Activated CD8-positive, alpha-beta T cell treated with anti-CD3 and anti-CD28 coated beads for 36 hours (primary cell): ENCODE data around the gene KHNYN. TPM values are rescaled to one million over a fixed set of nuclear protein-coding genes. Genes with fewer than 3 reads are reported as not detected.

Experiments used
- ATAC-seq: fragments of 200-7000 bp; cut with Tn5 transposase; one replicate; pipeline ENCODE4 v1.10.0; 2021; ENCODE audit warnings: mild to moderate bottlenecking, moderate library complexity
- CTCF ChIA-PET: fragments of 350-600 bp; sonication (Branson Sonifier 250); formaldehyde crosslinking; loops from one replicate; lab custom pipeline; 2021; ENCODE audit warnings: antibody characterized with exemption; lab: Charles Lee
- POLR2A ChIA-PET: fragments of 350-600 bp; sonication (Branson Sonifier 250); formaldehyde crosslinking; loops from one replicate; lab custom pipeline; 2021; ENCODE audit warnings: antibody characterized with exemption; lab: Charles Lee
- DNase-seq: peaks from one replicate; pipeline ENCODE4 v3.0.0-alpha.2; 2020
- H3K27ac Mint-ChIP-seq: one replicate; pipeline ENCODE4 v1.8.0; 2021; ENCODE audit warnings: mild to moderate bottlenecking, mixed read lengths
- H3K27me3 Mint-ChIP-seq: one replicate; pipeline ENCODE4 v1.8.0; 2021; ENCODE audit warnings: mixed read lengths
- H3K36me3 Mint-ChIP-seq: one replicate; pipeline ENCODE4 v1.8.0; 2021; ENCODE audit warnings: low read depth, mixed read lengths
- H3K4me1 Mint-ChIP-seq: one replicate; pipeline ENCODE4 v1.8.0; 2021; ENCODE audit warnings: low read depth, mixed read lengths
- H3K4me3 Mint-ChIP-seq: one replicate; pipeline ENCODE4 v1.8.0; 2021; ENCODE audit warnings: mild to moderate bottlenecking, moderate library complexity, mixed read lengths
- H3K9me3 Mint-ChIP-seq: one replicate; pipeline ENCODE4 v1.8.0; 2021; ENCODE audit warnings: mixed read lengths
- CTCF ChIP-seq: fragments of 200-600 bp; IDR thresholded peaks from one replicate; pipeline ENCODE4 v1.8.0; 2022; ENCODE audit warnings: antibody characterized with exemption, mild to moderate bottlenecking
- intact Hi-C: fragments of 100-400 bp; cut with micrococcal nuclease; formaldehyde crosslinking; loops from one replicate; pipeline ENCODE4 v1.10.0; 2022
- total RNA-seq, 2 experiments: library from RNA; stranded (reverse); gene quantifications; one replicate each; pipeline ENCODE4 v1.2.3, GENCODE V29; 2021

The KHNYN gene
- total RNA-seq, 2 experiments from 2014 or later, result 47.5 to 51.7 TPM

GRCh38 chr14:24430682-24431568 is 1.2 kb downstream of the KHNYN start:
- TF ChIP-seq CTCF, result no peak
- H3K4me1 Mint-ChIP-seq, result peaks cover 32% of the 10 kb centered on the region
- peak overlapping the region; percentile 90 for H3K4me3 Mint-ChIP-seq
- H3K36me3 Mint-ChIP-seq, result peaks cover 27% of the 10 kb centered on the region
- CTCF ChIA-PET, result interaction anchor here (0.6 to 11.4 kb wide), 49 partner anchors 10 to 339 kb away, joined by 3 to 454 read pairs (median 6); partner anchors contain the start of genes ADCY4, CHMP4A, CIDEB and DHRS1
- H3K27me3 Mint-ChIP-seq, result no peaks in the 10 kb centered on the region
- H3K27ac Mint-ChIP-seq, result peak overlapping the region; percentile 97
- POLR2A ChIA-PET, result interaction anchor here (0.5 to 7.8 kb wide), 25 partner anchors 8 to 442 kb away, joined by 3 to 82 read pairs (median 4); partner anchors contain the start of genes ADCY4, CIDEB, DHRS4L2 and LTB4R
- intact Hi-C loops, result loop anchor here (1.0 to 10.0 kb wide), 3 partner anchors 64 to 186 kb away; partner anchors contain the start of genes NFATC4 and TINF2
- ATAC-seq, result peak; percentile 57
- no peaks in the 10 kb centered on the region for H3K9me3 Mint-ChIP-seq
- peak; percentile 78 for DNase-seq

GRCh38 chr14:24431569-24432258 is 2.0 kb downstream of the KHNYN start:
- DNase-seq (peak; percentile 95), ATAC-seq (peak; percentile 65)
- Mint-ChIP-seq H3K9me3 (no peaks in the 10 kb centered on the region), H3K4me1 (peaks cover 31% of the 10 kb centered on the region), H3K27ac (peak overlapping the region; percentile 97), H3K4me3 (peak overlapping the region; percentile 90), H3K27me3 (no peaks in the 10 kb centered on the region), H3K36me3 (peaks cover 30% of the 10 kb centered on the region)
- POLR2A ChIA-PET, result interaction anchor here (0.9 to 7.8 kb wide), 15 partner anchors 8 to 227 kb away, joined by 3 to 82 read pairs (median 7); partner anchors contain the start of genes ADCY4, CIDEB, NFATC4 and RIPK3
- TF ChIP-seq CTCF, result peak; percentile 87
- intact Hi-C loops, result loop anchor here (1.0 to 10.0 kb wide), 3 partner anchors 64 to 187 kb away; partner anchors contain the start of genes NFATC4 and TINF2
- CTCF ChIA-PET, result interaction anchor here (0.6 to 11.4 kb wide), 48 partner anchors 10 to 339 kb away, joined by 3 to 454 read pairs (median 6); partner anchors contain the start of genes ADCY4, CIDEB, DHRS1 and IPO4

- ATAC-seq, result no peak
- Mint-ChIP-seq H3K4me1 (peaks cover 36% of the 10 kb centered on the region), H3K4me3 (no peak overlapping the region), H3K27me3 (no peaks in the 10 kb centered on the region), H3K36me3 (peaks cover 34% of the 10 kb centered on the region), H3K27ac (no peak overlapping the region), H3K9me3 (no peaks in the 10 kb centered on the region)
- intact Hi-C loops, result loop anchor here (5.0 to 10.0 kb wide), 2 partner anchors 65 to 188 kb away; partner anchors contain the start of genes NFATC4 and TINF2
- ChIA-PET POLR2A (interaction anchor here (0.9 to 7.8 kb wide), 10 partner anchors 9 to 191 kb away, joined by 3 to 82 read pairs (median 10); partner anchors contain the start of genes ADCY4, CIDEB, RIPK3 and SDR39U1), CTCF (interaction anchor here (0.8 to 11.4 kb wide), 35 partner anchors 9 to 340 kb away, joined by 3 to 454 read pairs (median 10); partner anchors contain the start of genes ADCY4, CIDEB, DHRS1 and IPO4)
- no peak for DNase-seq
- TF ChIP-seq CTCF, result no peak
Measured at GRCh38 chr14:24432259-24433131, 2.7 kb downstream of the KHNYN start.

GRCh38 chr14:24434036-24434435 is 4.3 kb downstream of the KHNYN start:
- Mint-ChIP-seq H3K4me3 (no peak overlapping the region), H3K27ac (no peak overlapping the region), H3K27me3 (no peaks in the 10 kb centered on the region), H3K36me3 (peaks cover 46% of the 10 kb centered on the region), H3K4me1 (peaks cover 47% of the 10 kb centered on the region), H3K9me3 (no peaks in the 10 kb centered on the region)
- DNase-seq, result no peak
- ChIA-PET POLR2A (interaction anchor here (7.8 kb wide), 1 partner anchor 8 kb away, joined by 74 read pairs; the partner anchor contains the start of gene SDR39U1), CTCF (interaction anchor here (4.4 kb wide), 1 partner anchor 102 kb away, joined by 155 read pairs; the partner anchor contains the start of gene ADCY4)
- no peak for TF ChIP-seq CTCF
- intact Hi-C loops, result loop anchor here (5.0 to 10.0 kb wide), 2 partner anchors 67 to 189 kb away; partner anchors contain the start of genes NFATC4 and TINF2
- no peak for ATAC-seq
